HepG2 (cell line): ENCODE measurements around the gene PIK3CA. TPM values are rescaled to one million over a fixed set of nuclear protein-coding genes. Genes with fewer than 3 reads are reported as not detected.
A peak's percentile ranks its signal among the peaks of the same experiment; 100 is the strongest.

Experiments used
- ATAC-seq: fragments of 200-7000 bp; cut with Tn5 transposase; 3 replicates; pipeline ENCODE4 v1.9.1; 2020; ENCODE audit warnings: mild to moderate bottlenecking, moderate library complexity
- BruUV-seq: library from RNA; stranded (reverse); fragments of 400-500 nt; replicated peaks from 2 replicates; lab custom pipeline; 2021; lab: Mats Ljungman, UMichigan
- CTCF ChIA-PET: fragments of 300-600 bp; formaldehyde crosslinking; extraction: SDS; loops from one replicate; lab custom pipeline; 2021; ENCODE audit warnings: low total read pairs, inconsistent platforms, low intra/inter-chr PET ratio; lab: Yijun Ruan, JAX
- POLR2A ChIA-PET: fragments of 350-600 bp; sonication (Branson Sonifier 250); formaldehyde crosslinking; loops from one replicate; lab custom pipeline; 2020; ENCODE audit warnings: antibody characterized with exemption, inconsistent platforms; lab: Yijun Ruan, JAX
- DNase-seq: peaks from one replicate; pipeline ENCODE4 v3.0.0-alpha.2; 2015; ENCODE audit warnings: low spot score
- FAIRE-seq: peaks from 3 replicates; lab custom pipeline; 2011; peaks lifted over from hg19 to GRCh38; lab: Jason Lieb, UNC
- H2AFZ ChIP-seq: one replicate; pipeline ENCODE4 v1.6.1; 2011; ENCODE audit warnings: low read length, inconsistent platforms
- H3K27ac ChIP-seq: fragments of 300-600 bp; 3 replicates; pipeline ENCODE4 v1.8.0; 2011; ENCODE audit warnings: mixed run types, mild to moderate bottlenecking, mixed read lengths, low read length, inconsistent platforms; ENCODE audit not compliant: insufficient read depth; ENCODE audit errors: extremely low read length
- H3K27me3 ChIP-seq, 2 experiments: fragments of 200-600 bp in 1 of 2; 2 replicates in 1 of 2; 3 replicates in 1 of 2; pipeline versions ENCODE4 v1.6.0 to v1.8.0; 2011; ENCODE audit warnings: low read length in 2 of 2, mild to moderate bottlenecking in 2 of 2, moderate library complexity in 2 of 2, inconsistent platforms in 1 of 2; ENCODE audit not compliant: insufficient read depth in 2 of 2, control insufficient read depth in 1 of 2
- H3K36me3 ChIP-seq, 2 experiments: fragments of 200-600 bp in 1 of 2; replicated peaks in 1 of 2; 2 replicates in 1 of 2; 3 replicates in 1 of 2; pipeline versions ENCODE4 v1.5.1 to v1.8.0; 2011; ENCODE audit warnings: low read length in 2 of 2, inconsistent platforms in 1 of 2; ENCODE audit not compliant: insufficient read depth in 2 of 2, control insufficient read depth in 1 of 2
- H3K4me1 ChIP-seq: 2 replicates; pipeline ENCODE4 v1.5.1; 2012; ENCODE audit warnings: low read length, inconsistent platforms; ENCODE audit not compliant: insufficient read depth
- H3K4me2 ChIP-seq: 2 replicates; pipeline ENCODE4 v1.6.0; 2011; ENCODE audit warnings: low read depth, low read length, inconsistent platforms
- H3K4me3 ChIP-seq, 3 experiments: fragments of 200-600 bp in 1 of 3; sonication (generic), shearing (Covaris generic) in 1 of 3; replicated peaks in 1 of 3; 2 replicates each; pipeline ENCODE4 v1.5.1; 2011 to 2016; ENCODE audit warnings: low read length in 3 of 3, inconsistent platforms in 2 of 3, low read depth in 2 of 3, mild to moderate bottlenecking in 2 of 3, control low read depth in 1 of 3, mixed read lengths in 1 of 3; ENCODE audit not compliant: insufficient read depth in 1 of 3
- H3K79me2 ChIP-seq: one replicate; pipeline ENCODE4 v1.6.1; 2011; ENCODE audit warnings: low read length, inconsistent platforms; ENCODE audit not compliant: insufficient read depth
- H3K9ac ChIP-seq: 2 replicates; pipeline ENCODE4 v1.6.0; 2011; ENCODE audit warnings: mild to moderate bottlenecking, low read depth, low read length, inconsistent platforms; ENCODE audit not compliant: insufficient read depth
- H3K9me3 ChIP-seq: 2 replicates; pipeline ENCODE4 v1.5.1; 2012; ENCODE audit warnings: mild to moderate bottlenecking, low read length
- H4K20me1 ChIP-seq: 2 replicates; pipeline ENCODE4 v1.6.0; 2011; ENCODE audit warnings: inconsistent platforms, mild to moderate bottlenecking, low read length, moderate library complexity; ENCODE audit not compliant: insufficient read depth
- HOXA5 ChIP-seq: sonication (generic); formaldehyde crosslinking; IDR thresholded peaks from 2 replicates; pipeline ENCODE4 v1.4.0; 2020; ENCODE audit warnings: missing genetic modification reagents
- MBNL3 ChIP-seq: fragments of 250-450 bp; sonication (Bioruptor Pico); conservative IDR thresholded peaks from 2 replicates; pipeline ENCODE4 v1.8.0; 2022; ENCODE audit warnings: mild to moderate bottlenecking, inconsistent platforms
- MXD4 ChIP-seq: IDR thresholded peaks from 2 replicates; pipeline ENCODE4 v1.6.1; 2016; ENCODE audit warnings: mild to moderate bottlenecking, missing biosample characterization, missing genetic modification reagents
- NR2C2 ChIP-seq: sonication (generic); formaldehyde crosslinking; IDR thresholded peaks from 2 replicates; pipeline ENCODE4 v1.4.0; 2020; ENCODE audit warnings: missing genetic modification reagents, mild to moderate bottlenecking, moderate library complexity, borderline replicate concordance
- SMARCE1 ChIP-seq: fragments of 450-650 bp; IDR thresholded peaks from 2 replicates; pipeline ENCODE4 v1.6.1; 2017; ENCODE audit warnings: borderline replicate concordance
- SP2 ChIP-seq: sonication (generic); formaldehyde crosslinking; IDR thresholded peaks from 2 replicates; pipeline ENCODE4 v1.5.1; 2020; ENCODE audit warnings: mild to moderate bottlenecking, missing genetic modification reagents
- ZNF282 ChIP-seq: fragments of 450-650 bp; IDR thresholded peaks from 2 replicates; pipeline ENCODE4 v1.6.1; 2018; ENCODE audit not compliant: partially characterized antibody
- ZNF451 ChIP-seq: sonication (generic); formaldehyde crosslinking; IDR thresholded peaks from 2 replicates; pipeline ENCODE4 v1.5.0; 2020; ENCODE audit warnings: mild to moderate bottlenecking, missing genetic modification reagents
- ZNF816 ChIP-seq: sonication (generic); formaldehyde crosslinking; IDR thresholded peaks from 2 replicates; pipeline ENCODE4 v1.8.0; 2022; ENCODE audit warnings: missing genetic modification reagents, mild to moderate bottlenecking, borderline replicate concordance
- WGBS: methylation state at CpG from one replicate; pipeline ENCODE4 v1.1.6; 2017; ENCODE audit warnings: low lambda C conversion rate; 5-methylcytosine and 5-hydroxymethylcytosine counted together
- in situ Hi-C: cut with HindIII; loops from 2 replicates; pipeline ENCODE4 v1.10.0; 2017; ENCODE audit warnings: low pct_unique_long_range_greater_than_20kb; ENCODE audit not compliant: extremely low pct_ligation_motif_present
- intact Hi-C: fragments of 100-400 bp; cut with micrococcal nuclease; formaldehyde crosslinking; loops from one replicate; pipeline ENCODE4 v1.10.0; 2022; ENCODE audit not compliant: unreplicated experiment
- polyA plus RNA-seq, 8 experiments: library from polyadenylated mRNA; depleted of rRNA in 3 of 8; stranded (reverse) in 7 of 8; unstranded in 1 of 8; fragments of >200 nt; fragmentation: Illumina TruSeq in 4 of 8; extraction: Trizol in 4 of 8; gene quantifications; 2 replicates each; pipeline versions ENCODE4 v1.2.1 to v1.2.3, GENCODE V29; 2011 to 2016; ENCODE audit warnings: low read depth in 4 of 8, missing spikeins in 1 of 8, mixed read lengths in 1 of 8; ENCODE audit not compliant: insufficient read depth in 1 of 8
- total RNA-seq, 5 experiments: library from RNA; depleted of rRNA; stranded (reverse); fragments of >200 nt; fragmentation: Illumina TruSeq; extraction: Trizol; gene quantifications; 2 replicates each; pipeline ENCODE4 v1.2.3, GENCODE V29; 2016; ENCODE audit warnings: low read depth in 1 of 5

PIK3CA gene
- total and polyA plus RNA-seq, 2 of the 13 experiments (the other 11 are each of a cell fraction or from before 2014, with no cell fraction given), result 5.7 to 11.4 TPM

GRCh38 chr3:179257742-179258141, 109.6 kb downstream of the PIK3CA start (continued):
- peak; percentile 34; the same call in 1 of the 2 replicates for TF ChIP-seq NR2C2 (CRISPR knock-in tag)

- Histone ChIP-seq H3K79me2 (peaks cover 9% of the 10 kb centered on the region), H4K20me1 (no peaks in the 10 kb centered on the region), H3K27ac (no peak overlapping the region), H3K4me1 (peaks cover 65% of the 10 kb centered on the region), H3K9me3 (no peaks in the 10 kb centered on the region), H3K4me2 (peak overlapping the region; percentile 54), H2AFZ (no peak overlapping the region), H3K27me3 (no peaks in the 10 kb centered on the region), H3K36me3 (no peaks in the 10 kb centered on the region), H3K9ac (no peak overlapping the region), H3K4me3 (no peak overlapping the region)
- WGBS, result 78% methylated on average over 5 of the region's 5 CpGs
- ChIA-PET POLR2A (interaction anchor here (1.0 kb wide), 1 partner anchor 8 kb away, joined by 3 read pairs; the partner anchor contains the start of gene KCNMB3), CTCF (no interaction called here)
- ATAC-seq (no peak), FAIRE-seq (no peak), DNase-seq (no peak)
- TF ChIP-seq NR2C2 (CRISPR knock-in tag) (no peak), HOXA5 (CRISPR knock-in tag) (no peak), SMARCE1 (no peak), SP2 (CRISPR knock-in tag) (no peak), ZNF816 (CRISPR knock-in tag) (no peak), MXD4 (CRISPR knock-in tag) (no peak), MBNL3 (CRISPR knock-in tag) (no peak), ZNF451 (CRISPR knock-in tag) (no peak), ZNF282 (no peak)
- intact Hi-C loops, result no loop called here
- no TSS peak for BruUV-seq
- in situ Hi-C loops, result no loop called here
Observed at GRCh38 chr3:179258820-179259219, 110.7 kb downstream of the PIK3CA start.
